Measurements from ENCODE around the gene LYRM7. TPM values are rescaled to one million over a fixed set of nuclear protein-coding genes. Genes with fewer than 3 reads are reported as not detected.

LYRM7 gene
- total and polyA plus RNA-seq, 2 experiments from 2014 or later = 6.1 to 9.5 TPM

- WGBS (ENCODE audit: low lambda C conversion rate, missing lambda C conversion rate) = 78% methylated on average over 2 of the region's 2 CpGs
Measured at GRCh38 chr5:131206061-131206460, 35.3 kb downstream of the LYRM7 start.

GRCh38 chr5:131206772-131207171, 36.0 kb downstream of the LYRM7 start:
- no peak for DNase-seq (ENCODE audit: low spot score)
- Histone ChIP-seq H3K9me2 (replicated peaks; ENCODE audit: insufficient read depth) (no peaks in the 10 kb centered on the region), H4K20me1 (ENCODE audit: insufficient read depth, poor library complexity, severe bottlenecking) (no peaks in the 10 kb centered on the region), H3K79me2 (no peaks in the 10 kb centered on the region), H3K4me1 (ENCODE audit: insufficient read depth) (no peaks in the 10 kb centered on the region), H3K9me3 (ENCODE audit: low read depth) (no peaks in the 10 kb centered on the region), H3K27me3 (peaks cover 3% of the 10 kb centered on the region), H2AFZ (no peak overlapping the region), H3K4me3 (no peak overlapping the region), H3K27ac (no peak overlapping the region), H3K36me3 (replicated peaks; ENCODE audit: insufficient read depth, low read depth) (no peaks in the 10 kb centered on the region), H3K4me2 (no peak overlapping the region)
- WGBS (ENCODE audit: low lambda C conversion rate, missing lambda C conversion rate) = 78% methylated on average over 1 of the region's 1 CpG
- TF ChIP-seq EZH2 (IDR thresholded peaks at IDR 0.05; ENCODE audit: borderline replicate concordance) = no peak

More at GRCh38 chr5:131206061-131206460, 35.3 kb downstream of the LYRM7 start:
- no peaks in the 10 kb centered on the region for H3K79me2 ChIP-seq
- H3K27me3 ChIP-seq = peaks cover 3% of the 10 kb centered on the region
- no peak overlapping the region for H2AFZ ChIP-seq
- no peaks in the 10 kb centered on the region for H4K20me1 ChIP-seq (ENCODE audit: insufficient read depth, poor library complexity, severe bottlenecking)
- H3K36me3 ChIP-seq (replicated peaks; ENCODE audit: insufficient read depth, low read depth) = no peaks in the 10 kb centered on the region
- DNase-seq (ENCODE audit: low spot score) = no peak
- H3K4me1 ChIP-seq (ENCODE audit: insufficient read depth) = no peaks in the 10 kb centered on the region
- H3K9me2 ChIP-seq (replicated peaks; ENCODE audit: insufficient read depth) = no peaks in the 10 kb centered on the region
- TF ChIP-seq, protein P1, sequence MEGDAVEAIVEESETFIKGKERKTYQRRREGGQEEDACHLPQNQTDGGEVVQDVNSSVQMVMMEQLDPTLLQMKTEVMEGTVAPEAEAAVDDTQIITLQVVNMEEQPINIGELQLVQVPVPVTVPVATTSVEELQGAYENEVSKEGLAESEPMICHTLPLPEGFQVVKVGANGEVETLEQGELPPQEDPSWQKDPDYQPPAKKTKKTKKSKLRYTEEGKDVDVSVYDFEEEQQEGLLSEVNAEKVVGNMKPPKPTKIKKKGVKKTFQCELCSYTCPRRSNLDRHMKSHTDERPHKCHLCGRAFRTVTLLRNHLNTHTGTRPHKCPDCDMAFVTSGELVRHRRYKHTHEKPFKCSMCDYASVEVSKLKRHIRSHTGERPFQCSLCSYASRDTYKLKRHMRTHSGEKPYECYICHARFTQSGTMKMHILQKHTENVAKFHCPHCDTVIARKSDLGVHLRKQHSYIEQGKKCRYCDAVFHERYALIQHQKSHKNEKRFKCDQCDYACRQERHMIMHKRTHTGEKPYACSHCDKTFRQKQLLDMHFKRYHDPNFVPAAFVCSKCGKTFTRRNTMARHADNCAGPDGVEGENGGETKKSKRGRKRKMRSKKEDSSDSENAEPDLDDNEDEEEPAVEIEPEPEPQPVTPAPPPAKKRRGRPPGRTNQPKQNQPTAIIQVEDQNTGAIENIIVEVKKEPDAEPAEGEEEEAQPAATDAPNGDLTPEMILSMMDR (IDR thresholded peaks at IDR 0.05; ENCODE audit: poor library complexity) = no peak
- TF ChIP-seq EZH2 (IDR thresholded peaks at IDR 0.05; ENCODE audit: borderline replicate concordance) (no peak), EZH2phosphoT487 (IDR thresholded peaks at IDR 0.05; ENCODE audit: low read depth, severe bottlenecking, unreplicated experiment) (no peak)
- no peak overlapping the region for H3K4me2 ChIP-seq
- no peaks in the 10 kb centered on the region for H3K9me3 ChIP-seq (ENCODE audit: low read depth)
- H3K4me3 ChIP-seq = no peak overlapping the region
- H3K27ac ChIP-seq = no peak overlapping the region

DNA sequence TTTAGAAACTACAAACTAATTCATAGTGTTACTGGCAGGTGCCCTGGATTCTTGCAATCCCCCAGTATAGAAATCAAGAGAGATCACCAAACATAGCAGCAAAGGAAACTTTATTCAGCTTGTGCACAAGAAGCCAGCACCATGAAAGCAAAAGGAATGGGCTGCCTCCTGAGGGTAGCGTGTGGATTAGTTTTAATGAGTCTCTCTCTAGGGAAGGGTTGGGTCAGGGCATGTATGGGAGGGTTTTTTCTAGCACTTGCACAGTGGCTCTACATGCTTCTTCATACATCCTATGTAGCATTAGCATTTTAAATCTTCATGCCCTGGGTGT, 38.4 kb downstream of the LYRM7 start:
- peaks cover 3% of the 10 kb centered on the region for H3K27me3 ChIP-seq
- no peaks in the 10 kb centered on the region for H3K36me3 ChIP-seq (replicated peaks; ENCODE audit: insufficient read depth, low read depth)
- no peak overlapping the region for H2AFZ ChIP-seq
- H3K79me2 ChIP-seq = no peaks in the 10 kb centered on the region
- TF ChIP-seq, protein P1 (IDR thresholded peaks at IDR 0.05; ENCODE audit: poor library complexity) = no peak
- TF ChIP-seq EZH2phosphoT487 (IDR thresholded peaks at IDR 0.05; ENCODE audit: low read depth, severe bottlenecking, unreplicated experiment) (no peak), EZH2 (IDR thresholded peaks at IDR 0.05; ENCODE audit: borderline replicate concordance) (no peak)
- H3K27ac ChIP-seq = no peak overlapping the region
- 91% methylated on average over 1 of the region's 1 CpG for WGBS (ENCODE audit: low lambda C conversion rate, missing lambda C conversion rate)
- no peaks in the 10 kb centered on the region for H3K9me2 ChIP-seq (replicated peaks; ENCODE audit: insufficient read depth)
- H4K20me1 ChIP-seq (ENCODE audit: insufficient read depth, poor library complexity, severe bottlenecking) = no peaks in the 10 kb centered on the region
- no peaks in the 10 kb centered on the region for H3K4me1 ChIP-seq (ENCODE audit: insufficient read depth)
- H3K4me3 ChIP-seq = no peak overlapping the region
- no peak for DNase-seq (ENCODE audit: low spot score)
- no peak overlapping the region for H3K4me2 ChIP-seq
- H3K9me3 ChIP-seq (ENCODE audit: low read depth) = no peaks in the 10 kb centered on the region

DNA sequence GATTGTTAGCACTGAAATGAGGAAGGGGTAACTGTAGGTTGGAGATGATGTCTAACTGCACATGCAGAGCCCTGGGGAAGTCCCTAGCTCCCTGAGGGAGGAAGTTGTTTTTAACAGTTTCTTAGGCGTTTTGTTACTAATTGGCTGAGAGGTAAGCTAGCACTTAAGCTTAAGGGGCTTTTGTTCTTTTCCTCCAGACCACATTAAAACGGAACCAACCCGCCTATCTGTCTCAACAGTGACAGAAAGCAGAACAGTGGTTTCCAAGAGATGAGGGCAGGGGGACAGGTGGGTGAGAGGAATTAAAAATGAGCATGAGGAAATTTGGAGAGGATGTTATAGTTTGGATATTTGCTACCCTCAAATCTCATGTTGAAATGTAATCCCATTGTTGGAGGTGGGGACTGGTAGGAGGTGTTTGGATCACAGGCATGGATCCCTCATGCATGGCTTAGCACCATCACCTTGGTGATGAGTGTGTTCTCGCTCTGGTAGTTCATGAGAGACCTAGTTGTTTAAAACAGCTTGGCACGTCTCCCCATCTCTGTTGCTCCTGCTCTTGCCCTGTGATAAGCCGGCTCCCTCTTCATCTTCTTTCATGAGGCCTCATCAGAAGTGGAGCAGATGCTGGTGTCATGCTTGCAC, 38.9 kb downstream of the LYRM7 start:
- Histone ChIP-seq H3K79me2 (no peaks in the 10 kb centered on the region), H3K4me2 (no peak overlapping the region), H2AFZ (no peak overlapping the region), H3K27me3 (peaks cover 3% of the 10 kb centered on the region), H4K20me1 (ENCODE audit: insufficient read depth, poor library complexity, severe bottlenecking) (no peaks in the 10 kb centered on the region), H3K9me2 (replicated peaks; ENCODE audit: insufficient read depth) (no peaks in the 10 kb centered on the region), H3K4me1 (ENCODE audit: insufficient read depth) (no peaks in the 10 kb centered on the region), H3K9me3 (ENCODE audit: low read depth) (no peaks in the 10 kb centered on the region), H3K36me3 (replicated peaks; ENCODE audit: insufficient read depth, low read depth) (no peaks in the 10 kb centered on the region), H3K4me3 (no peak overlapping the region), H3K27ac (no peak overlapping the region)
- TF ChIP-seq EZH2 (IDR thresholded peaks at IDR 0.05; ENCODE audit: borderline replicate concordance) (no peak), EZH2phosphoT487 (IDR thresholded peaks at IDR 0.05; ENCODE audit: low read depth, severe bottlenecking, unreplicated experiment) (no peak)
- TF ChIP-seq, protein P1 (IDR thresholded peaks at IDR 0.05; ENCODE audit: poor library complexity) = no peak
- no peak for DNase-seq (ENCODE audit: low spot score)
- WGBS (ENCODE audit: low lambda C conversion rate, missing lambda C conversion rate) = 52% methylated on average over 6 of the region's 6 CpGs
